A549 (cell line): ENCODE results near the gene CEP57L1. TPM values are rescaled to one million over a fixed set of nuclear protein-coding genes. Genes with fewer than 3 reads are reported as not detected.
"Not testable (repeated sequence)": the region's sequence is repeated elsewhere in the genome, so short reads cannot be mapped to it uniquely, and the experiment has no call there.

ENCODE experiments used
- ATAC-seq, 2 experiments: fragments of 200-7000 bp in 1 of 2; fragments of >200 bp in 1 of 2; cut with Nextera tagmentation in 1 of 2; cut with Tn5 transposase in 1 of 2; 3 replicates each; pipeline versions ENCODE4 v1.8.0 to v1.9.1; 2018 to 2020; ENCODE audit warnings: mild to moderate bottlenecking in 1 of 2, moderate library complexity in 1 of 2
- CTCF ChIA-PET: fragments of 300-600 bp; sonication (Branson Sonifier 250); formaldehyde crosslinking; extraction: SDS; loops from one replicate; lab custom pipeline; 2021; ENCODE audit warnings: antibody characterized with exemption, inconsistent platforms; lab: Yijun Ruan, JAX
- POLR2A ChIA-PET: fragments of 350-600 bp; formaldehyde crosslinking; extraction: SDS; loops from one replicate; lab custom pipeline; 2021; ENCODE audit warnings: antibody characterized with exemption, inconsistent platforms; lab: Yijun Ruan, JAX
- DNase-seq, 2 experiments: peaks; one replicate each; pipeline versions ENCODE4 v3.0.0 to v3.0.0-alpha.2; 2011 to 2016; ENCODE audit warnings: low read depth in 1 of 2, low spot score in 1 of 2
- FAIRE-seq: peaks from 2 replicates; lab custom pipeline; 2011; peaks lifted over from hg19 to GRCh38; lab: Jason Lieb, UNC
- H3K27ac ChIP-seq, 2 experiments: fragments of >200 bp; sonication (Bioruptor Twin); formaldehyde crosslinking; 3 replicates each; pipeline ENCODE4 v1.5.1; 2016 to 2017
- H3K4me1 ChIP-seq: fragments of >200 bp; sonication (Bioruptor Twin); formaldehyde crosslinking; 3 replicates; pipeline ENCODE4 v1.6.1; 2016
- H3K4me2 ChIP-seq: fragments of >200 bp; sonication (Bioruptor Twin); formaldehyde crosslinking; 3 replicates; pipeline ENCODE4 v1.6.1; 2016
- H3K4me3 ChIP-seq: fragments of >200 bp; sonication (Bioruptor Twin); formaldehyde crosslinking; 3 replicates; pipeline ENCODE4 v1.5.1; 2016
- H3K9me3 ChIP-seq: fragments of >200 bp; sonication (Bioruptor Twin); formaldehyde crosslinking; 3 replicates; pipeline ENCODE4 v1.6.1; 2016
- CEBPB ChIP-seq, 2 experiments: fragments of >200 bp in 1 of 2; sonication (Bioruptor Twin) in 1 of 2; formaldehyde crosslinking in 1 of 2; IDR thresholded peaks; 2 replicates each; pipeline ENCODE4 v1.6.1; 2012 to 2016
- ELK1 ChIP-seq: fragments of 150-350 bp; IDR thresholded peaks from 2 replicates; pipeline ENCODE4 v1.6.1; 2014; ENCODE audit warnings: low read depth, mild to moderate bottlenecking, low read length
- EP300 ChIP-seq, 2 experiments: fragments of >200 bp; sonication (Bioruptor Twin); formaldehyde crosslinking; IDR thresholded peaks; 2 replicates in 1 of 2; 3 replicates in 1 of 2; pipeline ENCODE4 v1.6.1; 2016 to 2017
- ESRRA ChIP-seq: fragments of 150-350 bp; IDR thresholded peaks from 2 replicates; pipeline ENCODE4 v1.6.1; 2014; ENCODE audit warnings: mild to moderate bottlenecking, low read length, borderline replicate concordance
- FOSB ChIP-seq: fragments of 250-450 bp; sonication (Bioruptor Pico); IDR thresholded peaks from 2 replicates; pipeline ENCODE4 v1.5.0; 2020; ENCODE audit warnings: mild to moderate bottlenecking, moderate library complexity
- HMGXB4 ChIP-seq: fragments of 250-450 bp; sonication (Bioruptor Pico); IDR thresholded peaks from 2 replicates; pipeline ENCODE4 v1.5.0; 2021; ENCODE audit warnings: mild to moderate bottlenecking, moderate library complexity, borderline replicate concordance
- HOXA7 ChIP-seq: fragments of 250-450 bp; sonication (Bioruptor Pico); IDR thresholded peaks from 2 replicates; pipeline ENCODE4 v1.5.0; 2020; ENCODE audit warnings: mild to moderate bottlenecking, moderate library complexity
- KDM1A ChIP-seq: fragments of 200-600 bp; sonication (generic); IDR thresholded peaks from 2 replicates; pipeline ENCODE4 v1.6.1; 2016; ENCODE audit warnings: low read depth, mild to moderate bottlenecking
- MAZ ChIP-seq: fragments of 150-350 bp; IDR thresholded peaks from 2 replicates; pipeline ENCODE4 v1.6.1; 2014; ENCODE audit warnings: antibody characterized with exemption, low read depth, low read length, borderline replicate concordance
- MYC ChIP-seq: IDR thresholded peaks from 2 replicates; pipeline ENCODE4 v1.6.1; 2012; ENCODE audit warnings: mild to moderate bottlenecking, inconsistent platforms, low read length, improper control_type of control experiment, borderline replicate concordance
- POLR2A ChIP-seq: IDR thresholded peaks from 2 replicates; pipeline ENCODE4 v1.6.1; 2012; ENCODE audit warnings: mild to moderate bottlenecking, low read length
- RARB ChIP-seq: fragments of 250-450 bp; sonication (Bioruptor Pico); IDR thresholded peaks from 2 replicates; pipeline ENCODE4 v1.8.0; 2021; ENCODE audit warnings: mild to moderate bottlenecking, moderate library complexity
- RNF2 ChIP-seq: fragments of 200-600 bp; sonication (generic); IDR thresholded peaks from 2 replicates; pipeline ENCODE4 v1.6.1; 2016; ENCODE audit warnings: low read depth, mild to moderate bottlenecking, antibody characterized with exemption, moderate library complexity, borderline replicate concordance
- TP53 ChIP-seq: fragments of 250-450 bp; sonication (Bioruptor Pico); IDR thresholded peaks from 2 replicates; pipeline ENCODE4 v1.5.0; 2021; ENCODE audit warnings: mild to moderate bottlenecking, moderate library complexity
- ZNF302 ChIP-seq: fragments of 250-450 bp; sonication (Bioruptor Pico); IDR thresholded peaks from 2 replicates; pipeline ENCODE4 v1.9.0; 2021; ENCODE audit warnings: inconsistent platforms, mild to moderate bottlenecking, moderate library complexity
- WGBS: methylation state at CpG from one replicate; pipeline ENCODE4 v1.1.6; 2017; ENCODE audit errors: missing lambda C conversion rate; 5-methylcytosine and 5-hydroxymethylcytosine counted together
- polyA plus RNA-seq, 4 experiments: library from polyadenylated mRNA; depleted of rRNA in 3 of 4; stranded (reverse); fragments of >200 nt; fragmentation: RNase III in 1 of 4; extraction: RNeasy Plus Mini Kit Qiagen cat#74134 plus additional on column Dnase treatment in 1 of 4; gene quantifications; 2 replicates in 3 of 4; 3 replicates in 1 of 4; pipeline ENCODE4 v1.2.3, GENCODE V29; 2011 to 2017
- TF ChIP-seq, protein P1 (sequence below): fragments of >200 bp; sonication (Bioruptor Twin); formaldehyde crosslinking; IDR thresholded peaks from 3 replicates; pipeline ENCODE4 v1.5.1; 2016
- TF ChIP-seq, protein P2 (sequence below): fragments of >200 bp; sonication (Bioruptor Twin); formaldehyde crosslinking; IDR thresholded peaks from 3 replicates; pipeline ENCODE4 v1.6.1; 2016
- TF ChIP-seq, protein P3 (sequence below): fragments of >200 bp; sonication (Bioruptor Twin); formaldehyde crosslinking; IDR thresholded peaks from 2 replicates; pipeline ENCODE4 v1.6.1; 2016
- TF ChIP-seq, protein P4 (sequence below): IDR thresholded peaks from 2 replicates; pipeline ENCODE4 v1.6.1; 2012

CEP57L1 gene
- polyA plus RNA-seq, 2 of the 4 experiments (the other 2 are of a cell fraction): 8.9 to 20.5 TPM

DNA sequence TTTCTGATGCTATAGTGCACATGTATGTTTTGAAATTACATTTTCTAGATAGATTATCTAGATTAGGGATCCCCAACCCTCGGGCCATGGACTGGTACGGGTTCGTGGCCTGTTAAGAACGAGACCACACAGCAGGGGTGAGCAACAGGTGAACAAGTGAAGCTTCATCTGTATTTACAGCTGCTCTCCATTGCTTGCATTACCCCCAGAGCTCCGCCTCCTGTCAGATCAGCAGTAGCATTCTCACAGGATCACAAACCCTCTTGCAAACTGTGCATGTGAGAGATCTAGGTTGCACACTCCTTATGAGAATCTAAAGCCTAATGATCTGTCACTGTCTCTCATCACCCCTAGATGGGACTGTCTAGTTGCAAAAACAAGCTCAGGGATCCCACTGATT, 10.4 kb downstream of the CEP57L1 start:
- Histone ChIP-seq H3K27ac (no peak overlapping the region), H3K4me3 (no peak overlapping the region), H3K4me2 (no peak overlapping the region), H3K9me3 (no peaks in the 10 kb centered on the region), H3K4me1 (no peaks in the 10 kb centered on the region; the same call in 2 of the 3 replicates)
- POLR2A ChIA-PET: no interaction called here
- DNase-seq (no peak), ATAC-seq (no peak), FAIRE-seq (no peak)
- CTCF ChIA-PET: no interaction called here
- no peak for TF ChIP-seq EP300 (IDR thresholded peaks at IDR 0.05)
- TF ChIP-seq POLR2A: no peak
- TF ChIP-seq KDM1A: no peak
- TF ChIP-seq, protein P1, sequence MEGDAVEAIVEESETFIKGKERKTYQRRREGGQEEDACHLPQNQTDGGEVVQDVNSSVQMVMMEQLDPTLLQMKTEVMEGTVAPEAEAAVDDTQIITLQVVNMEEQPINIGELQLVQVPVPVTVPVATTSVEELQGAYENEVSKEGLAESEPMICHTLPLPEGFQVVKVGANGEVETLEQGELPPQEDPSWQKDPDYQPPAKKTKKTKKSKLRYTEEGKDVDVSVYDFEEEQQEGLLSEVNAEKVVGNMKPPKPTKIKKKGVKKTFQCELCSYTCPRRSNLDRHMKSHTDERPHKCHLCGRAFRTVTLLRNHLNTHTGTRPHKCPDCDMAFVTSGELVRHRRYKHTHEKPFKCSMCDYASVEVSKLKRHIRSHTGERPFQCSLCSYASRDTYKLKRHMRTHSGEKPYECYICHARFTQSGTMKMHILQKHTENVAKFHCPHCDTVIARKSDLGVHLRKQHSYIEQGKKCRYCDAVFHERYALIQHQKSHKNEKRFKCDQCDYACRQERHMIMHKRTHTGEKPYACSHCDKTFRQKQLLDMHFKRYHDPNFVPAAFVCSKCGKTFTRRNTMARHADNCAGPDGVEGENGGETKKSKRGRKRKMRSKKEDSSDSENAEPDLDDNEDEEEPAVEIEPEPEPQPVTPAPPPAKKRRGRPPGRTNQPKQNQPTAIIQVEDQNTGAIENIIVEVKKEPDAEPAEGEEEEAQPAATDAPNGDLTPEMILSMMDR: no peak
- TF ChIP-seq FOSB: no peak
- TF ChIP-seq CEBPB (IDR thresholded peaks at IDR 0.05): no peak
- no peak for TF ChIP-seq HMGXB4 (CRISPR knock-in tag)
- TF ChIP-seq ESRRA: no peak
- TF ChIP-seq, protein P2, sequence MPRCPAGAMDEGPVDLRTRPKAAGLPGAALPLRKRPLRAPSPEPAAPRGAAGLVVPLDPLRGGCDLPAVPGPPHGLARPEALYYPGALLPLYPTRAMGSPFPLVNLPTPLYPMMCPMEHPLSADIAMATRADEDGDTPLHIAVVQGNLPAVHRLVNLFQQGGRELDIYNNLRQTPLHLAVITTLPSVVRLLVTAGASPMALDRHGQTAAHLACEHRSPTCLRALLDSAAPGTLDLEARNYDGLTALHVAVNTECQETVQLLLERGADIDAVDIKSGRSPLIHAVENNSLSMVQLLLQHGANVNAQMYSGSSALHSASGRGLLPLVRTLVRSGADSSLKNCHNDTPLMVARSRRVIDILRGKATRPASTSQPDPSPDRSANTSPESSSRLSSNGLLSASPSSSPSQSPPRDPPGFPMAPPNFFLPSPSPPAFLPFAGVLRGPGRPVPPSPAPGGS: no peak
- TF ChIP-seq ELK1: no peak
- 83% methylated on average over 5 of the region's 5 CpGs for WGBS

GRCh38 chr6:109109663-109110062, 14.4 kb downstream of the CEP57L1 start:
- POLR2A ChIA-PET, ATAC-seq: not testable (repeated sequence)

GRCh38 chr6:109112663-109113062, 17.4 kb downstream of the CEP57L1 start:
- FAIRE-seq, H3K9me3 ChIP-seq, H3K27ac ChIP-seq, ATAC-seq, H3K4me3 ChIP-seq, CTCF ChIA-PET, H3K4me2 ChIP-seq, POLR2A ChIA-PET, H3K4me1 ChIP-seq, DNase-seq: not testable (repeated sequence)
- 71% methylated on average over 3 of the region's 3 CpGs for WGBS

More at GRCh38 chr6:109109663-109110062, 14.4 kb downstream of the CEP57L1 start:
- DNase-seq, H3K9me3 ChIP-seq, FAIRE-seq, H3K4me3 ChIP-seq, H3K4me1 ChIP-seq, H3K27ac ChIP-seq, H3K4me2 ChIP-seq, CTCF ChIA-PET: not testable (repeated sequence)
- WGBS: 96% methylated on average over 8 of the region's 8 CpGs

DNA sequence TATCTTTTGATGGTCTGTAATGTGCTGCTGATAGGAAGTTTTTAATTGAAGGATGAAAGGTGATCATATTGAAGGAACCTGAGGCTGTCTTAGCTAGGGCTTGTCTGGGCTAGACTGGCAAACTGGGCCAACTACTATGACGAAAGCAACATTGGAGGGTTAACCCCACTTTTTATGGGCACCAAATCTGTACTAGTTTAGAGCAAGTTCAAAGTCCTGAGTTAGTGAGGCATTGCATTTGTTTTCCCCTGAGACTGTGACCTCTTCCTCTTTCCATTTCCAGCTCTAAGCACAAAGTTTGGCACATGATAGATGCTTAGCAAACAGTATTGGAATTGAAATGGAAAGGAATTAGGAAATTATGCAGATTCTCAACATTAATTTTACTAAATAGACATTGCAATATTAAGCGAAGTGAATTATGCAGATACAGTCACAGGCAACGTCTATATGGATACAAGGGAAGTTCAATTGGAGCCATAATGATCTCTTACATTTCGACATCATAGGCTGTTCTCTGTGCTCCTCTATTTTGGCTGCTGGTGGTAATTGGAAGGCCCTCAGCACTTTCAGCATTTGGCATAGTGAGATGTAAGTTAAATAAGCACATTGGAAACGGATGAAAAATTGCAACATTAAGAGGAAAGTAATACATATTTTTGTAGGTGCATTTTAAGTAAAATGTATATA, 22.2 kb downstream of the CEP57L1 start:
- ChIA-PET POLR2A (no interaction called here), CTCF (no interaction called here)
- no peak for FAIRE-seq
- H3K4me1 ChIP-seq: peaks cover 20% of the 10 kb centered on the region
- TF ChIP-seq, protein P3, sequence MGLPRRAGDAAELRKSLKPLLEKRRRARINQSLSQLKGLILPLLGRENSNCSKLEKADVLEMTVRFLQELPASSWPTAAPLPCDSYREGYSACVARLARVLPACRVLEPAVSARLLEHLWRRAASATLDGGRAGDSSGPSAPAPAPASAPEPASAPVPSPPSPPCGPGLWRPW: no peak
- no peak for TF ChIP-seq MYC
- TF ChIP-seq ZNF302: no peak
- no peak for TF ChIP-seq RARB (CRISPR knock-in tag)
- TF ChIP-seq HOXA7 (CRISPR knock-in tag): no peak
- TF ChIP-seq KDM1A: no peak
- TF ChIP-seq MAZ: no peak
- TF ChIP-seq RNF2: no peak
- TF ChIP-seq, protein P4, sequence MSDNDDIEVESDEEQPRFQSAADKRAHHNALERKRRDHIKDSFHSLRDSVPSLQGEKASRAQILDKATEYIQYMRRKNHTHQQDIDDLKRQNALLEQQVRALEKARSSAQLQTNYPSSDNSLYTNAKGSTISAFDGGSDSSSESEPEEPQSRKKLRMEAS: no peak
- no peak for TF ChIP-seq TP53 (CRISPR knock-in tag)
- H3K4me2 ChIP-seq: no peak overlapping the region
- no peak for ATAC-seq
- no peak overlapping the region for H3K4me3 ChIP-seq
- no peaks in the 10 kb centered on the region for H3K9me3 ChIP-seq
- H3K27ac ChIP-seq: no peak overlapping the region
- WGBS: 86% methylated on average over 5 of the region's 5 CpGs
- no peak for DNase-seq
